IPS-NIHi7 (cell line): Measurements from ENCODE around the gene SLC5A9.

Source experiments
- DNase-seq: peaks from one replicate; pipeline ENCODE4 v3.0.0; 2012; ENCODE audit warnings: mixed read lengths; ENCODE audit errors: extremely low spot score

The SLC5A9 gene

GRCh38 chr1:48222501-48223242 lies at the start of gene SLC5A9:
Gene SLC5A9 (plus strand): TSS chr1:48222716. CDS start chr1:48222737, 21 bp downstream.
- DNase-seq = no peak

- no peak for DNase-seq
These were observed 47.4 kb upstream of the SLC5A9 start for GRCh38 chr1:48175116-48175515.

- no peak for DNase-seq
These were observed 45.3 kb upstream of the SLC5A9 start for GRCh38 chr1:48177257-48177656.

GRCh38 chr1:48181669-48182367 lies 40.7 kb upstream of the SLC5A9 start:
- DNase-seq = no peak

- no peak for DNase-seq
These were observed 40.1 kb upstream of the SLC5A9 start for GRCh38 chr1:48182439-48182838.

GRCh38 chr1:48186306-48186839 lies 36.1 kb upstream of the SLC5A9 start:
- DNase-seq = no peak

- no peak for DNase-seq
These were observed 34.5 kb upstream of the SLC5A9 start for GRCh38 chr1:48187969-48188563.

GRCh38 chr1:48190881-48191280 lies 31.6 kb upstream of the SLC5A9 start:
- no peak for DNase-seq

- DNase-seq = no peak
These were observed 27.7 kb upstream of the SLC5A9 start for GRCh38 chr1:48194801-48195200.

- no peak for DNase-seq
These were observed 26.3 kb upstream of the SLC5A9 start for GRCh38 chr1:48196237-48196636.

GRCh38 chr1:48198970-48199369 lies 23.5 kb upstream of the SLC5A9 start:
- no peak for DNase-seq

GRCh38 chr1:48200166-48200900 lies 22.2 kb upstream of the SLC5A9 start:
- no peak for DNase-seq

- DNase-seq = peak; percentile 71
These were observed 20.3 kb upstream of the SLC5A9 start for GRCh38 chr1:48202030-48202752.

- DNase-seq = peak; percentile 53
These were observed 19.1 kb upstream of the SLC5A9 start for GRCh38 chr1:48203287-48203900.

GRCh38 chr1:48205522-48205921 lies 17.0 kb upstream of the SLC5A9 start:
- DNase-seq = no peak

- DNase-seq = no peak
These were observed 16.1 kb upstream of the SLC5A9 start for GRCh38 chr1:48206371-48206770.

- DNase-seq = no peak
These were observed 15.4 kb upstream of the SLC5A9 start for GRCh38 chr1:48207131-48207530.

- no peak for DNase-seq
These were observed 14.9 kb upstream of the SLC5A9 start for GRCh38 chr1:48207536-48208075.

GRCh38 chr1:48208251-48208650 lies 14.3 kb upstream of the SLC5A9 start:
- DNase-seq = peak; percentile 33

- no peak for DNase-seq
These were observed 13.9 kb upstream of the SLC5A9 start for GRCh38 chr1:48208652-48209051.
